HFF-Myc (cell line): Measurements from ENCODE around the gene MAP2K1.

Experiments used
- DNase-seq: peaks from one replicate; pipeline ENCODE4 v3.0.0-alpha.2; 2011; ENCODE audit warnings: low read depth; ENCODE audit errors: extremely low read depth
- H3K4me3 ChIP-seq: replicated peaks from 2 replicates; pipeline ENCODE4 v1.5.1; 2011; ENCODE audit warnings: low read depth, mild to moderate bottlenecking, control low read depth, low read length
- TF ChIP-seq, protein P1 (sequence below): IDR thresholded peaks from 2 replicates; pipeline ENCODE4 v1.5.1; 2012; ENCODE audit warnings: mild to moderate bottlenecking, low read depth, low read length, control low read depth; ENCODE audit errors: missing control alignments

Gene MAP2K1

DNA sequence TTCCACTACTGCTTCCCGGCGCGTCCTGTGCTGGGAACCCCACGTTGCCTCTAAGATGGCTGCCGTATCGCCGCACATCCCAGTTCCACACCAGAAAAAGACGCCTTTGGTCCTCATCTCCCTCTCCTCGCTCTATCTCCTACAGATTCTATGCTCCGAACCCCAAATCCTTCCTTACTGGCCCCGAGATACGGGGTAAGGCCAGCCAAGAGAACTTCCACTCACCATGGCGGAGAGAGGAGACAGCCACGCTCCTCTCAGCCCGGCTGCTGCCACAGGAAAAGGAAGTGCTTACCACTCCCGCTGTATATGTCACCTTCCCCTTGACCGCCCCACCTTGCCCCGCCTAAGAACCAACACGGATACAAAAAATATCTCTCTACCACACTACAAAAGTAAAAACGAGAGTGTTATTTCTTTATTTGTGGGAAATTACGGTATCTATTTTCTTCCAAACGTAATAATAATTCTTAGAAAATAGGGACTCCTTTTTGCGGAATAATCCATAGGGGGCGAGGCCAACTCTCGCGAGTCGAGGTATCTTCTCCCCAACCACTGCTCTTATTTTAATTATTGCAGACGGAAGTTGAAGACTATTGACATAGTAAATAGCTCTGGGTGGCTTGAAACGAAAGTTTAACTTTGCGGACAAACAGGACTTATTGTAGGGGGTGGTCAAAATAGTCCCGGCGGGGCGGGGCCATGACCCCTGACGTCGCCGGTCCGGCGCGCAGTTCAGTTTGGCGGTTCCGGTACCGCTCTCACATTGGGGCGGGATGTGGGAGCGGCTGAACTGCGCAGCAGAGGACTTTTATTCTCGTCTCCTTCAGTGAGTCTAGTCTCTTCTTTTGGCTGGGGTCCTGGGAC lies 118.1 kb downstream of the MAP2K1 start, which contains the start of the genes RPL4 and ZWILCH:
Gene RPL4, minus strand, starts transcription at position 293 of the 867 bp plus-strand sequence. Its CDS starts 65 bp downstream, at position 228.
Gene ZWILCH, plus strand, starts transcription at position 764 of the 867 bp plus-strand sequence. Its CDS starts 13 bp downstream, at position 777.
- TF ChIP-seq, protein P1, sequence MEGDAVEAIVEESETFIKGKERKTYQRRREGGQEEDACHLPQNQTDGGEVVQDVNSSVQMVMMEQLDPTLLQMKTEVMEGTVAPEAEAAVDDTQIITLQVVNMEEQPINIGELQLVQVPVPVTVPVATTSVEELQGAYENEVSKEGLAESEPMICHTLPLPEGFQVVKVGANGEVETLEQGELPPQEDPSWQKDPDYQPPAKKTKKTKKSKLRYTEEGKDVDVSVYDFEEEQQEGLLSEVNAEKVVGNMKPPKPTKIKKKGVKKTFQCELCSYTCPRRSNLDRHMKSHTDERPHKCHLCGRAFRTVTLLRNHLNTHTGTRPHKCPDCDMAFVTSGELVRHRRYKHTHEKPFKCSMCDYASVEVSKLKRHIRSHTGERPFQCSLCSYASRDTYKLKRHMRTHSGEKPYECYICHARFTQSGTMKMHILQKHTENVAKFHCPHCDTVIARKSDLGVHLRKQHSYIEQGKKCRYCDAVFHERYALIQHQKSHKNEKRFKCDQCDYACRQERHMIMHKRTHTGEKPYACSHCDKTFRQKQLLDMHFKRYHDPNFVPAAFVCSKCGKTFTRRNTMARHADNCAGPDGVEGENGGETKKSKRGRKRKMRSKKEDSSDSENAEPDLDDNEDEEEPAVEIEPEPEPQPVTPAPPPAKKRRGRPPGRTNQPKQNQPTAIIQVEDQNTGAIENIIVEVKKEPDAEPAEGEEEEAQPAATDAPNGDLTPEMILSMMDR: no peak
- peak; percentile 72 for DNase-seq
- H3K4me3 ChIP-seq: peak within 1 kb of the TSS; percentile 97

DNA sequence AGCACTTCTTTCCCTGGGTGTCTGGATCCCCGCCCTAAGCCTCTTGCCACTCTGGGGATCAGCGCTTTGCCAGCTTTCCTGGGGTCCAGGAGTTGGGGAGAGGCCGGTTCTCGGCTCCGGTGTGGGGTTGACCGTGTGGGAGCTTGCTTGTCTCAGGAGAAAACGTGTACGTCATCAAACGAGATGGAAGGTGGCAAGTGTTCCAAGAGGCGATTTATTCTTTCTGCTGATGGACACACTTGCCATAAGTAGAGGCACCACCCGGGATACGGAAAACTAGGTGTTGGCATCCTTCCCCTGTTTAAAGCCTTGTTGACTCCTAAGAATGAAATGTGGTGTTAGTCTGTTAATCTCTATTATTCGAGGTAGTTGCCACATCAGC lies 118.7 kb downstream of the MAP2K1 start:
- TF ChIP-seq, protein P1: no peak
- DNase-seq: no peak
- H3K4me3 ChIP-seq: peak overlapping the region; percentile 97

DNA sequence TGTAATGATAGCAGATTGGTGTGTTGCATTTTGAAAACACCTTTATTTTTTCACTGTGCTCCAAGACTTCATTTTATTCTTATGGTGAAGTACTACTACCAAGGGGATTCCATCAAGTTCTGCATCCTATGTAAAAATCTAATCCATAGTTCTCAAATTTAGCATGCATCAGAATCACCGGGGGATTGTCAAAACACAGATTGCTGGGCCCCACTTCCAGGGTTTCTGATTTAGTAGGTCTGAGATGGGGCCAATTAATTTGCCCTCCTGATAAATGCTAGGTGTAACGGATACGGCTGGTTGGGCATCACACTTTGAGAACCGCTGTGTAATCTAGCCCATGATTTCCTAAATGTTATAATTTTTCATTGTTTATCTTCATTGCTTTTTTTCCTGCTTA lies 119.1 kb downstream of the MAP2K1 start:
- TF ChIP-seq, protein P1: no peak
- DNase-seq: no peak
- H3K4me3 ChIP-seq: peak overlapping the region; percentile 97

DNA sequence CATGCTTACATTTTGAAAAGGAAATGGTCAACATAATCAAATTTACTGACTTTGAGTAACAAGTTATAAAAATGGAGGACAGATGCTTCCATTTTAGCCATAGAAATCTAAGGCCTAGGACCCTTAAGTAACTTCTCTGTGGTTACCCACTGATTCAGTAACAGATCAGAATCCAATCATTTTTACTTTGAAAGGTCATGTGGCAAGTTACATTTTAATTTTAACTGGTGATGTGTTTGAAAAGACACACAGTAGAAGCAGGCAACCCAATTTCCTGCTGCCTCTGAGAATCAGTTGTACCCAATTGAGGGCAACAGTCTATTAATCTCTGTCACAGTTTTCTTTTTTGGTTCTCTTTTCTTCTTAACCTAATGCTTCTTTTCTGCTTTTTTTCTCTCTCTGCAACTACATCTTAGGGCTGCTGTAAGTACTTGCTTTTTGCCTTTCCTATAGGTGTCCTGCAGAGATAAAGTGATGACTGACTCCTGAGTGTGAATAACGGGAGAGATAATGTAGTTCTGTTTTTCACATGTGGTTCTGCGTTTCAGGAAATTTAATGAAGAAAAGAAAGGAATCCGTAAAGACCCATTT lies 121.7 kb downstream of the MAP2K1 start:
- no peak overlapping the region for H3K4me3 ChIP-seq
- TF ChIP-seq, protein P1: no peak
- DNase-seq: no peak

DNA sequence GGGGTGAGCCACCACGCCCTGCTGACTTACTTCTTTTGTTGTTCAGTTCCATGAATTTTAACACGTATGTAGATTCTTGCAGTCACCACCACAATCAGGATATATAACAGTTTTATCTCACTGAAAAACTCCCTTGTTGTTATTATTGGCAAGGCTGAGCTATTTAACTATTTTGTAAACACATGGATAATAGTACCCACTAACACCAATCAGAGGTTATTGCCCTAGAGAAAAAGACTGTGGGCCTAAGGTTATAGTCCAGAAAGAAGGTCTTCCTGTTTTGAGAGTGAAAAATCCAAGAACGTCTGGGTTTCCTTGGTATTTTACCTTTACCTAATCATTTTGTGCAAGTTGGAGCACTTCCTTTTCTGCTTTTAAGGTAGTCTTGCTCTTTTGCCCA lies 127.9 kb downstream of the MAP2K1 start:
- DNase-seq: no peak
- no peak overlapping the region for H3K4me3 ChIP-seq
- TF ChIP-seq, protein P1: no peak

DNA sequence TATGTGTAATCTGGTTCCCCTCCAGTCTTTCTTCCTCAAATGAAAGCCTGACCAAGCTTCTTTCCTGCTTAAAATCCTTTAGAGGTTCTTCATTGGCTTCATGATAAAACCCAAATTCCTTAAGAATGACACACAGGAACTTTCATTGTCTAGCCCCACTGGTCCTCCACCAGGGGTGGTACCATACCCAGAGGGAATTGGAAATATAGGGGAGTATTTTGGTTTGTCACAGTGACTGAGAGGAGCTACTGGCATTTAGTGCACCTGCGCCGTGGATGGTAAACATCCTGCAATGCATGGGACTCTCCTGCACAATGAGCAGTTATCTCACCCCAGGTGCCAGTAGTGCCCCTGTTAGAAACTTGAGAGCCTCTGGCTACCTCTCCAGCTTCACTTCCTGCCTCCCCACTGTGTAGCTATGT lies 129.2 kb downstream of the MAP2K1 start:
- TF ChIP-seq, protein P1: no peak
- no peak overlapping the region for H3K4me3 ChIP-seq
- DNase-seq: no peak
